ENCODE data around the gene MPP3.
A peak's percentile ranks its signal among the peaks of the same experiment; 100 is the strongest.
"Not testable (repeated sequence)": the region's sequence is repeated elsewhere in the genome, so short reads cannot be mapped to it uniquely, and the experiment has no call there.

The MPP3 gene

DNA sequence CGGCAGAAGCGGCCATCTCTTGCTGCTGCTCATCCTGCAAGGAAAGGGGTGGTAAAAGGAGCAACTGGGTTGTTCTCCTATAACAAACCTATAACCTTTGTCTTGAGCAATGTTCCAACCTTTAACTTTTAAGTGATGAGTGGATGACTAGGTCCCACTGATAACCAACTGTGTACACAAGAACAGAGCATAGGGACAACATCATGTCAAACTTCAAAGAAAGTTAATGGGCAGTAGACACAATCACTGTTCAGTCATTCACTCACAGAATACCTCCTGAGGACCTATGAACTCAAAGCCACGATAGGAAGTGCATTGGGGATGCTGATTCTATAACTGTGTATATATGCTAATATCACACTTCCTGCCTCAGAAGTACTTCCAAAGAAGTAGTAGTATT lies 31.1 kb downstream of the MPP3 start:
- DNase-seq = no peak

- DNase-seq = no peak
Observed at GRCh38 chr17:43800736-43801135, 32.2 kb downstream of the MPP3 start.

DNA sequence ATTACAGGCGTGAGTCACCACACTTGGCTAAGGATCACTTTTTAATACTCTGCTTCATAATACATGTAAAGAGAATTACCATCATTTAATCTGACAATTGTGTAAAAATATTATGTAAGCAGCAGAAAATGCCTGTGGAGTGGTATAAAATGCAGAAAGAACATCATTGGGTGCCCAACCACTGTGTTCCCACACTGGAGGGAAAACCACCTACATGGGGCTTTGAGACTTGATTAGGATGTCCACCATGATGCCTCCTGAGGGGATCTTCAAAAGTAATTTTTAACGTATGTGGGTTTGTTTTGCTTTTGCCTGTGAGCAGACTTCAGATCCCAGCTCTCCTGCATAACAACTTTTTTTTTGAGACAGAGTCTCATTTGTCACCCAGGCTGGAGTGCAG lies 33.9 kb downstream of the MPP3 start:
- no peak for DNase-seq

DNA sequence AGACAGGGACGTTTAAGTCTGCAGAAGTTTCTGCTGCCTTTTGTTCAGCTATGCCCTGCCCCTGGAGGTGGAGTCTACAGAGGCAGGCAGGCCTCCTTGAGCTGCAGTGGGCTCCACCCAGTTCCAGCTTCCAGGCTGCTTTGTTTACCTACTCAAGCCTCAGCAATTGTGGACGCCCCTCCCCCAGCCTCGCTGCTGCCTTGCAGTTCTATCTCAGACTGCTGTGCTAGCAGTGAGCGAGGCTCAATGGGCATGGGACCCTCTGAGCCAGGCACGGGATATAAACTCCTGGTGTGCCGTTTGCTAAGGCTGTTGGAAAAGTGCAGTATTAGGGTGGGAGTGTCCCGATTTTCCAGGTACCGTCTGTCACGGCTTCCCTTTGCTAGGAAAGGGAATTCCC lies 34.9 kb downstream of the MPP3 start:
- DNase-seq = not testable (repeated sequence)

DNA sequence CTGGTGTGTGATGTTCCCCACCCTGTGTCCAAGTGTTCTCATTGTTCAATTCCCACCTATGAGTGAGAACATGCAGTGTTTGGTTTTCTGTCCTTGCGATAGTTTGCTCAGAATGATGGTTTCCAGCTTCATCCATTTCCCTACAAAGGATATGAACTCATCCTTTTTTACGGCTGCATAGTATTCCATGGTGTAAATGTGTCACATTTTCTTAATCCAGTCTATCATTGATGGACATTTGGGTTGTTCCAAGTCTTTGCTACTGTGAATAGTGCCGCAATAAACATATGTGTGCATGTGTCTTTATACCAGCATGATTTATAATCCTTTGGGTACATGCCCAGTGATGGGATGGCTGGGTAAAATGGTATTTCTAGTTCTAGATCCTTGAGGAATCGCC lies 40.3 kb downstream of the MPP3 start:
- DNase-seq = not testable (repeated sequence)

- DNase-seq = no peak
Observed at GRCh38 chr17:43791589-43791988, 41.4 kb downstream of the MPP3 start.

- no peak for DNase-seq
Observed at GRCh38 chr17:43790311-43790940, 42.5 kb downstream of the MPP3 start.

DNA sequence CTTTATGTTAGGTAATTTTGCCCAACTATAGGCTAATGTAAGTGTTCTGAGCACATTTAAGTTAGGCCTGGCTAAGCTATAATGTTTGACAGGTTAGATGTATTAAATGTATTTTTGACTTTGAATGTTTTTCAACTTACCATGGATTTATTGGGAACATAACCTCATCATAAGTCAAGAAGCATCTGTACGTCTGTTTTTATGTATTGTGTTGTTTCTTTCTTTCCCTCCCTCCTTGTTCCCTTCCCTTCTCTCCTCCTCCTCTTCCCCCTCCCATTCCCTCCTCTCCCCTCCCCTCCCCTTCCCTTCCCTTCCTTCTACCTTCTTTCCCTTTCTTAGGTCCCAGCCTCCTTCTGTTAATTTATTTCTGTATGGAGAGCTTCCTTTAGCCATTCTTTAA lies 43.5 kb downstream of the MPP3 start:
- DNase-seq = no peak

GRCh38 chr17:43788540-43788939 lies 44.4 kb downstream of the MPP3 start:
- DNase-seq = no peak

DNA sequence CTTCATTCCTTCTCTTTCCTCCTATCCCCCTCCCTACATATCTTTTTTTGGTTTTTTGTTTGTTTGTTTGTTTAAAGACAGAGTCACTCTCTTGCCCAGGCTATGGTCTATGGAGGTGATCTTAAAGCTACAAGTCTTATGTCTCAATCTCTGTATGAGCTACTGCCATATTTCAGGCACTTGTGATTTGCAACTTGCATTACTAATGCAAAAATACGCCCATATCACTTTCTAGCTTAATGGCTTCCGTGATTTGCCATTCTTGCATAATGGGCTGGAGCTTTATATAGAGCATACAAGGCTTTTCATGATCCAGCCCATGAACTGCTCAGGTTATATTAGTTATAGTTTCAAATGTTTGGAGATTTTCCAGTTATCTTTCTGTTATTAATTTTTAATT lies 45.2 kb downstream of the MPP3 start:
- no peak for DNase-seq

DNA sequence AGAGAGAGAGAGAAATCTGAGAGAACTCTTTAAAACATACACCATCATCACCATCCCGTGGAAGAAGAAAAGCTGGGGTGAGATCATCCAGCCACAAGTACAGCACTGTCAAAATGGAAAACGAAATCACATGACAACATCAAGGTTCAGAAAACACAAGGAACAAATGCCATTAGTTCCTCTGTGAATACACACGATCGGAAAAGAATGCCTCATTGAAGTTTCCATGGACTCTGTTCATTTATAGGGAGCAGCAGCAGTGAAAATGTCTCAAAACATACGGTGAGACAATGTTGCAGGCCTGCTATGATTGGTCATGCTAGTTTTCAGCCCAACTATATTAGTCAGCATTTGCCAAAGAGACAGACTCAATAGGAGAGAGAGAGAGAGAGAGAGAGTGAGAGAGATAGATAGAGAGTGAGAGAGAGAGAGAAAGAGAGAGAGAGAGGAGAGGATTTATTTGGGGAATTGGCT lies 48.3 kb downstream of the MPP3 start:
- no peak for DNase-seq

- no peak for DNase-seq
Observed at GRCh38 chr17:43784068-43784467, 48.9 kb downstream of the MPP3 start.

DNA sequence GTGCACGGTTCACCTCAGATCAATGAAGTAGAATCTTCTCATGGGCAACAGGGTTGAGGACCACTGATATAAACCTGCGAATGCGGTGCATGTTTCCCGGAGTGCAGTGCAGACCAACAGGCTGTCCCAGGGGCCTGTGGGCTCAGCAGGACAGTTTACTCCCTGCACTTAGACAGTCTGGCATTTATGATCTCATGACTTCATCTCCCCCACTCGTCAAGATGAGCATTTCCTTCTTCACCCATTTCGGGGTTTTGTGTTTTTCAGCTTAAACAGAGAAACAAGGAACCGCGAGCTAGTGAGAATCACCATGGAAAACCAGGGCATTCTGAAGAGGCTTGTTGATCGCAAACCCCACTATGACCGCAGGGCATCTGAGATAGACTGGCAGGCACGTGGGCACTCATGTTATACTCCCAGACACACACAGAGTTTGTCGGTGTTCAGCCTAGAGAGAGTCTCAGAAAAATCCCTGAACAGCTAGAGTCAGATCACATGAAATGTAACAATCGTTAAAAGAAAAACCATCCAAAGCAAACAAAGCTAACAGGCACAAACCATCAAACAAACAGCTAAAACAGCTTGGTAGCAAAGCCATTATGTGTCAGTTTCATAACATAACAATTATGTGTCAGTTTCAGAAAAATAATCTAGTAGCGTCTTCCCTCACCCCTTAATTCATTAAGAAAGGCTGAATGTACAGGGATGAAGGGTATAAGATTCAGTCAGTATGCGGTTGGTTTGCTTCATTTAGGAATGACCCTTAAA lies 49.8 kb downstream of the MPP3 start:
- DNase-seq = no peak

DNA sequence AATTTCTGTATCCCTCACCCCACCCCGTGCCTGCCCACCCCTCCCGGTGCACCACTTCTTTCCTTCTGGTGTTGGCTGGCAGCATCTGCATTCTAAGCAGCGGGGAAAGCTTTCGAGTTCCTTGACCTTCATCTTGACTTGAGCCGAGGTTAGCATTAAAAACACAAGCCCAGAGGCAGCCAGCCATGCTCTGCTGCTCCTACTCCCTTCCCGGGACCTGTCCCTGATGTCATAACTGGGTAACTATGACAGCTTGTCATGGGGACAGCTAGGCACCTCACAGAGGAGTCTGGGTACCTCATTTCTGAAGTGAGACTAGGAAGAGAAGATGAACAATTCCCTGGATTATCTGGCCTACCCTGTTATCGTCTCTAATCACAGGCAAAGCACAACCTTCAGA lies 52.8 kb downstream of the MPP3 start, which contains the start of gene CFAP97D1:
Gene CFAP97D1 (plus strand): TSS at position 301 of the 400 bp plus-strand sequence. CDS start 28 bp downstream, at position 329.
- DNase-seq = no peak

DNA sequence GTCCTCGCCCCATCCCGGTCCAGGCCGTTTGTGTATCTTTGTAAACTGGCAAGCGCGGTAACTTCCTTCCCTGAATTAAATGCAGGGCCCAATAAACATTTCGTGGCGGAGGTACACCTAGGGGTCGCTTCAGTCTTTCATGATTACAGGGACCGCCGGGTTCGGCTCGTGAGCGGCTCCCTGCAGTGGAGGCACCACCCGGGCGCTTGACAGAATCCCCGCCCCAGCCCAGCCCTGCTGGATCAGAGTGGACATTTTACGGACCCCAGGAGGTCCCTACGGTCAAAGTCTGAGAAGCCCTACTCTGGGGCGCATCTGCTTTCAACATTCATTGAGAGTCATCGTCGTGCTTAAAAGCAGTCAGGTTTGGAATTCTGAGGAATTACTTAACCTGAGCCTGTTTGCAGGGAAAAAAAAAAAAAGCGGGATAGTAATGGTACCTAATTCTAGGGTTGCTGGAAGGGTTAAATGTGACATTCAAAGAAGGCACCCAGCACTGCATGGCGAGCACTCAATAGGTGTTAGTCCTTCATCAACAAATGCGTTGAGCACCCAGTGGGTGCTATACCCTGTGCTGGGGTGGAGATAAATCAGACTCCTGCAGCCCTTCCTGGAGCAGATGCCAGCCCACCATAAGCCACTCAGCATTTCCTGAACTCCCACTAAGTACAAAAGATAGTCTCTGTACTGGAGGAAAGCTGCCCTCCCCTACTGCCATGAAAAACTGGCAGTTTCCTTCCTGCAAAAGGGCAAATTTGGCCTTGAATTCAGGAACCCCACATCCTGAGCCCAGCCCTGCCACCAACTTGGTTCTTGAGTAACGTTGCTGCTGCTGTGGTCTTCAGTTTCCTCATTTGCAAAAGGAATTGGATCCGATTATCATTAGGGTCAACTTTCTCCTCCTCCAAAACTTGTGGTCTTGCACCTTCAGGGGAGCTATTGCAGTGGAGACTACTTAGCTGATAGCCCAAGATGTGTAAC lies 53.5 kb downstream of the MPP3 start:
- no peak for DNase-seq

GRCh38 chr17:43778337-43779144 lies 54.4 kb downstream of the MPP3 start, which contains the start of gene DUSP3:
TSS of gene DUSP3 (minus strand) at chr17:43778977. CDS start at chr17:43778924, 53 bp downstream.
- peak; percentile 80 for DNase-seq

GRCh38 chr17:43774304-43775250 lies 58.4 kb downstream of the MPP3 start:
- DNase-seq = no peak

- DNase-seq = no peak
Observed at GRCh38 chr17:43772877-43773648, 59.9 kb downstream of the MPP3 start.

- DNase-seq = no peak
Observed at GRCh38 chr17:43771463-43771862, 61.5 kb downstream of the MPP3 start.

- no peak for DNase-seq
Observed at GRCh38 chr17:43770957-43771356, 62.0 kb downstream of the MPP3 start.
